ENCODE results near the gene VEGFA. TPM values are rescaled to one million over a fixed set of nuclear protein-coding genes. Genes with fewer than 3 reads are reported as not detected.

Gene VEGFA
- total RNA-seq, 1 donor from 2014 or later = 236 TPM

GRCh38 chr6:43743682-43744381 lies 26.2 kb upstream of the VEGFA start:
- no peak for DNase-seq (ENCODE audit: low read depth)
- peaks cover 9% of the 10 kb centered on the region for H3K27me3 ChIP-seq (ENCODE audit: control insufficient read depth, insufficient read depth, low read length)
- no peak overlapping the region for H3K4me3 ChIP-seq (ENCODE audit: low read depth, low read length)
- no peaks in the 10 kb centered on the region for H3K36me3 ChIP-seq (ENCODE audit: control insufficient read depth, insufficient read depth, low read length)
- TF ChIP-seq CTCF (IDR thresholded peaks at IDR 0.05; ENCODE audit: insufficient read depth, low read length, poor library complexity, severe bottlenecking) = no peak

GRCh38 chr6:43744491-43744890 lies 25.5 kb upstream of the VEGFA start:
- no peak for TF ChIP-seq CTCF (IDR thresholded peaks at IDR 0.05; ENCODE audit: insufficient read depth, low read length, poor library complexity, severe bottlenecking)
- no peak overlapping the region for H3K4me3 ChIP-seq (ENCODE audit: low read depth, low read length)
- no peak for DNase-seq (ENCODE audit: low read depth)
- H3K36me3 ChIP-seq (ENCODE audit: control insufficient read depth, insufficient read depth, low read length) = no peaks in the 10 kb centered on the region
- peaks cover 9% of the 10 kb centered on the region for H3K27me3 ChIP-seq (ENCODE audit: control insufficient read depth, insufficient read depth, low read length)

GRCh38 chr6:43744931-43745727 lies 24.9 kb upstream of the VEGFA start:
- H3K27me3 ChIP-seq (ENCODE audit: control insufficient read depth, insufficient read depth, low read length) = peaks cover 9% of the 10 kb centered on the region
- no peaks in the 10 kb centered on the region for H3K36me3 ChIP-seq (ENCODE audit: control insufficient read depth, insufficient read depth, low read length)
- TF ChIP-seq CTCF (IDR thresholded peaks at IDR 0.05; ENCODE audit: insufficient read depth, low read length, poor library complexity, severe bottlenecking) = no peak
- H3K4me3 ChIP-seq (ENCODE audit: low read depth, low read length) = no peak overlapping the region
- DNase-seq (ENCODE audit: low read depth) = no peak

GRCh38 chr6:43746071-43746470 lies 23.9 kb upstream of the VEGFA start:
- Histone ChIP-seq H3K36me3 (ENCODE audit: control insufficient read depth, insufficient read depth, low read length) (no peaks in the 10 kb centered on the region), H3K27me3 (ENCODE audit: control insufficient read depth, insufficient read depth, low read length) (peaks cover 9% of the 10 kb centered on the region), H3K4me3 (ENCODE audit: low read depth, low read length) (no peak overlapping the region)
- no peak for TF ChIP-seq CTCF (IDR thresholded peaks at IDR 0.05; ENCODE audit: insufficient read depth, low read length, poor library complexity, severe bottlenecking)
- DNase-seq (ENCODE audit: low read depth) = no peak

GRCh38 chr6:43746613-43747102 lies 23.4 kb upstream of the VEGFA start:
- no peaks in the 10 kb centered on the region for H3K36me3 ChIP-seq (ENCODE audit: control insufficient read depth, insufficient read depth, low read length)
- DNase-seq (ENCODE audit: low read depth) = no peak
- TF ChIP-seq CTCF (IDR thresholded peaks at IDR 0.05; ENCODE audit: insufficient read depth, low read length, poor library complexity, severe bottlenecking) = no peak
- peaks cover 9% of the 10 kb centered on the region for H3K27me3 ChIP-seq (ENCODE audit: control insufficient read depth, insufficient read depth, low read length)
- no peak overlapping the region for H3K4me3 ChIP-seq (ENCODE audit: low read depth, low read length)
